Endothelial cell of umbilical vein (primary cell): ENCODE data around the gene SS18L1.

Experiments used
- EZH2 ChIP-seq: IDR thresholded peaks from 2 replicates; pipeline ENCODE4 v1.6.1; 2012; ENCODE audit warnings: borderline replicate concordance, low read depth, mild to moderate bottlenecking, moderate library complexity, low read length, inconsistent platforms; ENCODE audit not compliant: severe bottlenecking
- FOS ChIP-seq: IDR thresholded peaks from 2 replicates; pipeline ENCODE4 v1.6.1; 2011; ENCODE audit warnings: mild to moderate bottlenecking, low read length, moderate library complexity, borderline replicate concordance; ENCODE audit not compliant: insufficient read depth
- GATA2 ChIP-seq: IDR thresholded peaks from 2 replicates; pipeline ENCODE4 v1.7.0; 2011; ENCODE audit warnings: low read depth, mild to moderate bottlenecking, moderate library complexity, mixed read lengths, low read length; ENCODE audit not compliant: insufficient read length, insufficient read depth
- JUN ChIP-seq: IDR thresholded peaks from 2 replicates; pipeline ENCODE4 v1.6.1; 2011; ENCODE audit warnings: borderline replicate concordance, low read depth; ENCODE audit not compliant: insufficient read length, insufficient read depth
- MYC ChIP-seq: IDR thresholded peaks from one replicate; pipeline ENCODE4 v1.6.1; 2011; ENCODE audit warnings: mild to moderate bottlenecking, low read depth, low read length
- POLR2A ChIP-seq: IDR thresholded peaks from 2 replicates; pipeline ENCODE4 v1.6.1; 2012; ENCODE audit warnings: low read depth, mild to moderate bottlenecking, control low read depth, low read length
- POLR2AphosphoS5 ChIP-seq: IDR thresholded peaks from 2 replicates; pipeline ENCODE4 v1.6.1; 2012; ENCODE audit warnings: low read depth, mild to moderate bottlenecking, control low read depth, low read length, moderate library complexity; ENCODE audit not compliant: insufficient read depth
- TF ChIP-seq, protein P1 (sequence below), 2 donors: IDR thresholded peaks; 1 replicate in 1 of 2; 2 replicates in 1 of 2; pipeline ENCODE4 v1.5.1; 2011; ENCODE audit warnings: low read length in 2 of 2, mild to moderate bottlenecking in 2 of 2, moderate library complexity in 2 of 2, control low read depth in 1 of 2, inconsistent platforms in 1 of 2, low read depth in 1 of 2; ENCODE audit not compliant: insufficient read depth in 1 of 2; ENCODE audit errors: extremely low read depth in 1 of 2
- TF ChIP-seq, protein P2 (sequence below): IDR thresholded peaks from 2 replicates; pipeline ENCODE4 v1.6.1; 2011; ENCODE audit not compliant: insufficient read depth, insufficient read length

DNA sequence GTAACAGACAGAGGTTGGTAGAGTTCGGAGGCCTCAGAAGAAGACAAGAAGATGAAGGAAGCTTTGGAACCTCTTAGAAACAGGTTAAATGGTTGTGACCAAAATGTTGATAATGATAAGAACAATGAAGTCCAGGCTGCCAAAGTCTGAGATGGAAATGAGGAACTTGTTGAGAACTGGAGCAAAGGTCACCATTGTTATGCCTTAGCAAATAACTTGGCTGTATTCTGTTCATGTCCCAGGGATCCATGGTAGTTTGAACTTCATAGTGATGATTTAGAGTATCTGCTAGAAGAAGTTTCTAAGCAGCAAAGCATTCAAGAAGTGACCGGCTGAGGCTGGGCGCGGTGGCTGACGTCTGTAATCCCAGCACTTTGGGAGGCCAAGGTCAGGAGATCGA, 32.4 kb upstream of the SS18L1 start:
- no peak for TF ChIP-seq POLR2A
- TF ChIP-seq, protein P1, sequence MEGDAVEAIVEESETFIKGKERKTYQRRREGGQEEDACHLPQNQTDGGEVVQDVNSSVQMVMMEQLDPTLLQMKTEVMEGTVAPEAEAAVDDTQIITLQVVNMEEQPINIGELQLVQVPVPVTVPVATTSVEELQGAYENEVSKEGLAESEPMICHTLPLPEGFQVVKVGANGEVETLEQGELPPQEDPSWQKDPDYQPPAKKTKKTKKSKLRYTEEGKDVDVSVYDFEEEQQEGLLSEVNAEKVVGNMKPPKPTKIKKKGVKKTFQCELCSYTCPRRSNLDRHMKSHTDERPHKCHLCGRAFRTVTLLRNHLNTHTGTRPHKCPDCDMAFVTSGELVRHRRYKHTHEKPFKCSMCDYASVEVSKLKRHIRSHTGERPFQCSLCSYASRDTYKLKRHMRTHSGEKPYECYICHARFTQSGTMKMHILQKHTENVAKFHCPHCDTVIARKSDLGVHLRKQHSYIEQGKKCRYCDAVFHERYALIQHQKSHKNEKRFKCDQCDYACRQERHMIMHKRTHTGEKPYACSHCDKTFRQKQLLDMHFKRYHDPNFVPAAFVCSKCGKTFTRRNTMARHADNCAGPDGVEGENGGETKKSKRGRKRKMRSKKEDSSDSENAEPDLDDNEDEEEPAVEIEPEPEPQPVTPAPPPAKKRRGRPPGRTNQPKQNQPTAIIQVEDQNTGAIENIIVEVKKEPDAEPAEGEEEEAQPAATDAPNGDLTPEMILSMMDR (IDR thresholded peaks at IDR 0.05; ENCODE audit: extremely low read depth in 1 of 2, insufficient read depth in 1 of 2, low read depth in 1 of 2, low read length in 2 of 2): no peak
- no peak for TF ChIP-seq POLR2AphosphoS5
- no peak for TF ChIP-seq EZH2
- TF ChIP-seq, protein P2, sequence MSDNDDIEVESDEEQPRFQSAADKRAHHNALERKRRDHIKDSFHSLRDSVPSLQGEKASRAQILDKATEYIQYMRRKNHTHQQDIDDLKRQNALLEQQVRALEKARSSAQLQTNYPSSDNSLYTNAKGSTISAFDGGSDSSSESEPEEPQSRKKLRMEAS: no peak
- TF ChIP-seq MYC: no peak
- no peak for TF ChIP-seq JUN
- TF ChIP-seq FOS: no peak
- TF ChIP-seq GATA2: no peak
